Loucy (cell line): Measurements from ENCODE around the gene ACSF2.

Experiments
- H2AFZ ChIP-seq: fragments of 200-600 bp; sonication (generic); 2 replicates; pipeline ENCODE4 v1.6.0; 2016; ENCODE audit warnings: antibody characterized with exemption, mild to moderate bottlenecking, low read length, moderate library complexity
- H3F3A ChIP-seq: fragments of 200-600 bp; 2 replicates; pipeline ENCODE4 v1.6.0; 2016; ENCODE audit warnings: antibody characterized with exemption, low read depth, mild to moderate bottlenecking
- H3K27me3 ChIP-seq: fragments of 200-600 bp; sonication (generic); 2 replicates; pipeline ENCODE4 v1.6.1; 2014; ENCODE audit warnings: low read length, mild to moderate bottlenecking; ENCODE audit not compliant: insufficient read depth, poor library complexity, severe bottlenecking
- H3K36me3 ChIP-seq: fragments of 200-600 bp; sonication (generic); 2 replicates; pipeline ENCODE4 v1.6.1; 2016; ENCODE audit warnings: low read length; ENCODE audit not compliant: insufficient read depth
- H3K4me1 ChIP-seq: fragments of 200-600 bp; sonication (generic); 2 replicates; pipeline ENCODE4 v1.5.1; 2014; ENCODE audit warnings: low read length, mild to moderate bottlenecking; ENCODE audit not compliant: insufficient read depth, poor library complexity, severe bottlenecking
- H3K4me2 ChIP-seq: fragments of 200-600 bp; sonication (generic); 2 replicates; pipeline ENCODE4 v1.6.0; 2014; ENCODE audit warnings: antibody characterized with exemption, low read length, low read depth, mild to moderate bottlenecking; ENCODE audit not compliant: poor library complexity, severe bottlenecking
- H3K4me3 ChIP-seq: fragments of 200-600 bp; sonication (generic); 2 replicates; pipeline ENCODE4 v1.5.1; 2014; ENCODE audit warnings: low read length, mild to moderate bottlenecking, mixed read lengths; ENCODE audit not compliant: poor library complexity, severe bottlenecking
- H3K79me2 ChIP-seq: fragments of 200-600 bp; sonication (generic); 2 replicates; pipeline ENCODE4 v1.6.1; 2014; ENCODE audit warnings: low read length; ENCODE audit not compliant: insufficient read depth
- H3K9ac ChIP-seq: fragments of 200-600 bp; sonication (generic); 2 replicates; pipeline ENCODE4 v1.6.0; 2014; ENCODE audit warnings: mild to moderate bottlenecking, low read depth, low read length, moderate library complexity; ENCODE audit not compliant: poor library complexity, severe bottlenecking
- H3K9me2 ChIP-seq: fragments of 200-600 bp; sonication (generic); replicated peaks from 2 replicates; pipeline ENCODE4 v1.6.1; 2016; ENCODE audit warnings: low read depth, low read length, mixed read lengths
- H3K9me3 ChIP-seq: fragments of 200-600 bp; sonication (generic); 2 replicates; pipeline ENCODE4 v1.6.1; 2014; ENCODE audit warnings: mild to moderate bottlenecking, antibody characterized with exemption, low read length, low read depth; ENCODE audit not compliant: insufficient read depth
- H4K20me1 ChIP-seq: fragments of 200-600 bp; sonication (generic); 2 replicates; pipeline ENCODE4 v1.6.0; 2014; ENCODE audit warnings: antibody characterized with exemption, low read length, mild to moderate bottlenecking; ENCODE audit not compliant: insufficient read depth, poor library complexity, severe bottlenecking
- EZH2phosphoT487 ChIP-seq: fragments of 200-600 bp; IDR thresholded peaks from 2 replicates; pipeline ENCODE4 v1.6.1; 2018; ENCODE audit warnings: antibody characterized with exemption, mild to moderate bottlenecking, moderate library complexity, borderline replicate concordance
- TF ChIP-seq, protein P1 (sequence below): fragments of 200-600 bp; sonication (generic); conservative IDR thresholded peaks from 2 replicates; pipeline ENCODE4 v1.5.1; 2014; ENCODE audit warnings: mild to moderate bottlenecking, antibody characterized with exemption, low read length

Gene ACSF2

DNA sequence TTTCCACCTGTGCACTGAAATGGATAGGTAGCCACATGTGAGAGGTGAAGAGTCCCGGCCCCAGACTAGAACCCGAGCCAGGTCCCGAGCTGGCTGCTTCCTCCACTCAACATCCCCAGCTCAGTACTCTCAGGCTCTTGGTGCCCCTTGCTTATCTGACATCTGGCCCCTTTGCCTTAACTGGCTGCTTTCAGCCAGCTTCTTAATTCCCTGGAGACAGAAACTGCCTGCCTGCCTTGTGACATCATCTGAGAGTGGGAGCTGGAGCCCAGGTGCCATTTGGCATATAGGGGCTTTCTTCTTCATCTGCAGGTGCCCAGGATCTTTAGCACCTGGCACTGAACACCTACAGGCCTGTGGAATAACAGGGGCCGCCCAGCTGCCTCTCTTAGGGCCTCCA lies 33.7 kb downstream of the ACSF2 start:
- TF ChIP-seq EZH2phosphoT487: no peak
- TF ChIP-seq, protein P1, sequence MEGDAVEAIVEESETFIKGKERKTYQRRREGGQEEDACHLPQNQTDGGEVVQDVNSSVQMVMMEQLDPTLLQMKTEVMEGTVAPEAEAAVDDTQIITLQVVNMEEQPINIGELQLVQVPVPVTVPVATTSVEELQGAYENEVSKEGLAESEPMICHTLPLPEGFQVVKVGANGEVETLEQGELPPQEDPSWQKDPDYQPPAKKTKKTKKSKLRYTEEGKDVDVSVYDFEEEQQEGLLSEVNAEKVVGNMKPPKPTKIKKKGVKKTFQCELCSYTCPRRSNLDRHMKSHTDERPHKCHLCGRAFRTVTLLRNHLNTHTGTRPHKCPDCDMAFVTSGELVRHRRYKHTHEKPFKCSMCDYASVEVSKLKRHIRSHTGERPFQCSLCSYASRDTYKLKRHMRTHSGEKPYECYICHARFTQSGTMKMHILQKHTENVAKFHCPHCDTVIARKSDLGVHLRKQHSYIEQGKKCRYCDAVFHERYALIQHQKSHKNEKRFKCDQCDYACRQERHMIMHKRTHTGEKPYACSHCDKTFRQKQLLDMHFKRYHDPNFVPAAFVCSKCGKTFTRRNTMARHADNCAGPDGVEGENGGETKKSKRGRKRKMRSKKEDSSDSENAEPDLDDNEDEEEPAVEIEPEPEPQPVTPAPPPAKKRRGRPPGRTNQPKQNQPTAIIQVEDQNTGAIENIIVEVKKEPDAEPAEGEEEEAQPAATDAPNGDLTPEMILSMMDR: no peak
- no peaks in the 10 kb centered on the region for H3K9me2 ChIP-seq
- H3K27me3 ChIP-seq: no peaks in the 10 kb centered on the region
- no peaks in the 10 kb centered on the region for H4K20me1 ChIP-seq
- no peaks in the 10 kb centered on the region for H3K36me3 ChIP-seq
- no peaks in the 10 kb centered on the region for H3F3A ChIP-seq
- H3K4me2 ChIP-seq: no peak overlapping the region
- no peak overlapping the region for H3K9ac ChIP-seq
- H2AFZ ChIP-seq: no peak overlapping the region
- no peaks in the 10 kb centered on the region for H3K79me2 ChIP-seq
- no peaks in the 10 kb centered on the region for H3K4me1 ChIP-seq
- no peak overlapping the region for H3K4me3 ChIP-seq
- H3K9me3 ChIP-seq: no peaks in the 10 kb centered on the region

DNA sequence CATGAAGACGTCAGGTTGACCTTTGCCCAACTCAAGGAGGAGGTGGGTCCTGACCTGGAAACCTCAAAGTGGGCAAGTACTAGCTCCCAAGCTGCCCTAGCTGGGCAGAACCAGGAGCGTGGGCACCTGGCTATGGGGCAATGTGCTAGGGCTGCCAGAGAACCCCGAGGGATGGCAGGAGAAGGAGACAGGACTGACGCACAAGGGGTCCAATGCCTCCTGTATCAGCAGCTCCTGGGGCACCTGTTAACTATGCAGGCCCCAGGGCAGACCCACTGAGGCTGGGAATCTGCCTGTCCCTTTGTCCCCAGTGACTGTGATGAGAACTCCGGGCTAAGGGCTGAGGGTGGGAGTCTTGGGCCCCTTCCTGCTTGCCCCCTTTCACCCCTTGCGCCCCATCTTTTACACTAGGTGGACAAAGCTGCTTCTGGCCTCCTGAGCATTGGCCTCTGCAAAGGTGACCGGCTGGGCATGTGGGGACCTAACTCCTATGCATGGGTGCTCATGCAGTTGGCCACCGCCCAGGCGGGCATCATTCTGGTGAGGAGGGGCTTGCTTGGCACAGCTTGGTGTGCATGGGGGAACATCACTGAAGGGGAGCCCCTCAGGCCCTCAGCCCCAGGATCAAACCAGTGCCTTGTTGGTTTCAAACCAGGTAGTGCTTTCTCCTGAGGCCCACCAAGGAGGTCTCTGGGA lies 35.0 kb downstream of the ACSF2 start:
- H3K36me3 ChIP-seq: no peaks in the 10 kb centered on the region
- H4K20me1 ChIP-seq: no peaks in the 10 kb centered on the region
- H3F3A ChIP-seq: no peaks in the 10 kb centered on the region
- no peaks in the 10 kb centered on the region for H3K4me1 ChIP-seq
- H3K27me3 ChIP-seq: no peaks in the 10 kb centered on the region
- H3K79me2 ChIP-seq: no peaks in the 10 kb centered on the region
- TF ChIP-seq, protein P1: no peak
- no peak for TF ChIP-seq EZH2phosphoT487
- H3K9ac ChIP-seq: no peak overlapping the region
- H3K4me3 ChIP-seq: no peak overlapping the region
- H3K9me3 ChIP-seq: no peaks in the 10 kb centered on the region
- H3K4me2 ChIP-seq: no peak overlapping the region
- no peak overlapping the region for H2AFZ ChIP-seq
- H3K9me2 ChIP-seq: no peaks in the 10 kb centered on the region

DNA sequence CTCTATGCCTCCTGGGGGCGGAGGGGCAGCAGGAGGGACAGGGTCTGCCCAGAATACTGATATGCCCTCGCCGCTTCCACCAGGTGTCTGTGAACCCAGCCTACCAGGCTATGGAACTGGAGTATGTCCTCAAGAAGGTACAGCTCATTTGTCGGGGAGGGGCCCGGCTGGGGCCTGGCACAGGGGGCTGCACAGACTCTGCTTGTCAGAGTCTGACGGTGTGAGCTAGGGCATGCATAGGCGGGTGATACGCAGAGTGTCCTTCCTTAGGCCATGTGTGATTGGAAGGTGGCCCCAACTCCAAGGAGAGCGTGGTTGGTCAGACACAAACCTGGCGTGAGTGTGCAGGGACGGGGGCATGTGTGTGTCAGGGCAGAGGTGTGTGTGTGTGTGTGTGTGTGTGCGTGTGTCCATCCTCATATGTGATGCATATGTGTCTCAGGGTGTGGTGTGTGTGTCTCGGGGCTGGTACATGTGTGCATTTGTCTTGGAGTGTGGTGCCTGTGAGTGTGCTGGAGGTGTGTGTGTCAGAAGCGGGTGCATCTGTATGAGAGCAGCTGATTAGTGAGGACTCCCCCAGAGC lies 35.6 kb downstream of the ACSF2 start:
- H3K27me3 ChIP-seq: no peaks in the 10 kb centered on the region
- H3K4me1 ChIP-seq: no peaks in the 10 kb centered on the region
- no peaks in the 10 kb centered on the region for H3K9me2 ChIP-seq
- TF ChIP-seq, protein P1: no peak
- TF ChIP-seq EZH2phosphoT487: no peak
- H3K9ac ChIP-seq: no peak overlapping the region
- no peak overlapping the region for H2AFZ ChIP-seq
- no peaks in the 10 kb centered on the region for H3K36me3 ChIP-seq
- no peak overlapping the region for H3K4me3 ChIP-seq
- H3K4me2 ChIP-seq: no peak overlapping the region
- no peaks in the 10 kb centered on the region for H3F3A ChIP-seq
- no peaks in the 10 kb centered on the region for H3K79me2 ChIP-seq
- no peaks in the 10 kb centered on the region for H4K20me1 ChIP-seq
- H3K9me3 ChIP-seq: no peaks in the 10 kb centered on the region
